ENCODE measurements around the gene KIR3DL1. TPM values are rescaled to one million over a fixed set of nuclear protein-coding genes. Genes with fewer than 3 reads are reported as not detected.
"Not testable (repeated sequence)": the region's sequence is repeated elsewhere in the genome, so short reads cannot be mapped to it uniquely, and the experiment has no call there.

KIR3DL1 gene
- total RNA-seq, 2 donors from 2014 or later, result 0.18 to 0.23 TPM

DNA sequence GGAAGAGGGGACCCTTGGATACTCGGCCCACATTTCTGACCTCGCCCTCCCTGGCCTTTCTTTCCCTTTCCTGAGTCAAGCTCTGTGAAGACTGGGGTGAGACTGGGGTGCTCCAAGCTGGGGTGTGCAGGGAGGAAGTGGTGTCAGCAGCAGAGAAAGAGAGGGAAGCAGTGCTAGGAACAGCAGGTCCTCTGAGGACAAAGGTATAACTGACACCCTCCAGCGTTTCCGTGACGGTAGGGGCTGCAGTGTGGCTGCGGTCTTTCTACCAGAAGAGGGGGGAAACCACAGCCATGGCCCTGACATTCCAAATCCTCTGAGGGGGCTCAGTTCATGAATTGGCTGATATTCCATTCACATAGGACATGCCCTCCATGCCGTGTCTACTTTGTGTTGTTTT is 35.1 kb downstream of the KIR3DL1 start:
- ATAC-seq (no peak), DNase-seq (ENCODE audit: low spot score in 2 of 2) (no peak)
- Mint-ChIP-seq H3K27ac (no peak overlapping the region), H3K36me3 (peaks cover 0 to 4% of the 10 kb centered on the region in 2 donors), H3K9me3 (peaks cover 6 to 15% of the 10 kb centered on the region in 2 donors)

- H3K27ac Mint-ChIP-seq; H3K36me3 Mint-ChIP-seq; H3K9me3 Mint-ChIP-seq; DNase-seq (ENCODE audit: low spot score in 2 of 2); ATAC-seq: not testable (repeated sequence)
These were observed 39.0 kb downstream of the KIR3DL1 start for GRCh38 chr19:54855241-54855640.

DNA sequence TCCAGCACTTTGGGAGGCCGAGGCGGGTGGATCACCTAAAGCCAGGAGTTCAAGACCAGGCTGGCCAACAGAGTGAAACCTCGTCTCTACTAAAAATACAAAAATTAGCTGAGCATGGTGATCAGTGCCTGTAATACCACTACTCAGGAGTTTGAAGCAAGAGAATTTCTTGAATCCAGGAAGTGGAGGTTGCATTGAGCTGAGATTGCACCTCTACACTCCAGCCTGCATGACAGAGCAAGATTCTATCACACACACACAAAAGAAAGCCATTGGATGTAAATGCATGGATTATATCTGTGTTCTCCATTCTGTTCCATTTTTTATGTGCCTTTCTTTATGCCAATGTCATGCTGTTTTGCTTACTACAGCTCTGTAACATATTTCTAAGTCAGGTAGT is 42.2 kb downstream of the KIR3DL1 start:
- DNase-seq (ENCODE audit: low spot score in 2 of 2); ATAC-seq; H3K36me3 Mint-ChIP-seq; H3K27ac Mint-ChIP-seq; H3K9me3 Mint-ChIP-seq: not testable (repeated sequence)

DNA sequence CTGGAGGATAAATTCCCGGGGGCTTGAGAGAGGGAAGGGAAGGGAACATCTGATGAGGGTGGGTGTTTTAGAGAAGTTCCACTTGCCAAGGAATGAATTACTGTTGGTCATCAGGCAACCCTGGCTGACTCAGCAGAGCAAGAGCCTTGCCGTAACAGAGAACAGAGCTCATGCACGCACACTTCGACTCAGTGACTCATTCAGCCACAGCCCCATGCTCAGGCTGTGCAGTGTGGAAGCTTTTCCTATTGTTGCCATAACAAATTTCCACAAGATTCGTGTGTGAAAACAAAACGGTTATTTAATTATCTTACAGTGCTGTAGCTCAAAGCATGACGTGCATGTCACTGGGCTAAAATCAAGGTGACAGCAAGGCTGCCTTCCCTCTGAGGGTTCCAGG is 43.2 kb downstream of the KIR3DL1 start:
- H3K36me3 Mint-ChIP-seq; ATAC-seq; DNase-seq (ENCODE audit: low spot score in 2 of 2); H3K27ac Mint-ChIP-seq; H3K9me3 Mint-ChIP-seq: not testable (repeated sequence)

DNA sequence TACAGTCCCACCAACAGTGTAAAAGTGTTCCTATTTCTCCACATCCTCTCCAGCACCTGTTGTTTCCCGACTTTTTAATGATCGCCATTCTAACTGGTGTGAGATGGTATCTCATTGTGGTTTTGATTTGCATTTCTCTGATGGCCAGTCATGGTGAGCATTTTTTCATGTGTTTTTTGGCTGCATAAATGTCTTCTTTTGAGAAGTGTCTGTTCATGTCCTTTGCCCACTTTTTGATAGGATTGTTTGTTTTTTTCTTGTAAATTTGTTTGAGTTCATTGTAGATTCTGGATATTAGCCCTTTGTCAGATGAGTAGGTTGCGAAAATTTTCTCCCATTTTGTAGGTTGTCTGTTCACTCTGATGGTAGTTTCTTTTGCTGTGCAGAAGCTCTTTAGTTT is 47.2 kb downstream of the KIR3DL1 start:
- not testable (repeated sequence) for DNase-seq (ENCODE audit: low spot score in 2 of 2); ATAC-seq; H3K27ac Mint-ChIP-seq; H3K36me3 Mint-ChIP-seq
- peaks cover 0 to 14% of the 10 kb centered on the region in 2 donors for H3K9me3 Mint-ChIP-seq

DNA sequence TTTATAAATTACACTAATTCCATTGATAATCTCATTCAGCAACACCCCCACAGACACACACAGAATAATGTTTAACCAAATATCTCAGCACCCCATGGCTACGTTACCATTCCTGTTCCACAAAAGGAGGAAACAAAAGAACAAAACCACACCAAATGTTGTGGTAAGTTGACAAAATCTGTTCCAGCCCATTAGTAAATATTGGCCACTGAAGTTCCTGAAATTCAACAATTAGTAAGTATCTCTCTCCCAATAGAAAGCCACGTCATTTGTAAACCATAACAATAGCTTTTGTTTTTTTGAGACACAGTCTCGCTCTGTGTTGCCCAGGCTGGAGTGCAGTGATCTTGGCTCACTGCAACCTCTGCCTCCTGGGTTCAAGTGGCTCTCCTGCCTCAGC is 55.4 kb downstream of the KIR3DL1 start:
- no peak for ATAC-seq

DNA sequence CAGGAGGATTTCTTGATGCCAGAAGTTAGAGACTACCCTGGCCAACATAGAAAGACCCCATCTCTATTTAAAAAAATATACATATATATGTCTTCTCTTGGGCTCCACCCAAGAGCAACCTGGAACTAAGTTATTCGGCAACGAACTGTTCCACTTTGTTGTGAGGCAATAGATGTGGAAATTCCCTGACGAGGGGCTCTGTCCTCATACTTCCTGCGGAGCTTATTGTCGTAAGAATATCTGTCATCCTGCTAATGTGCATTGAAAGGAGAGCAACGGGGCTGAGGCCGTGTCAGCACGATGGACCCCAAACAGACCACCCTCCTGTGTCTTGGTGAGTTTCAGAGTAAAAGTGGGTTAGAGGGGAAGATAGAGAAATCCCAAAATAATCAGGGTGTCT is 57.7 kb downstream of the KIR3DL1 start, which contains the start of gene FCAR:
TSS of gene FCAR (plus strand) at position 246 of the 400 bp plus-strand sequence. CDS start at position 301, 55 bp downstream.
- ATAC-seq, result no peak
- Mint-ChIP-seq H3K27ac (no peak within 1 kb of the TSS), H3K9me3 (no peaks in the 10 kb centered on the region), H3K36me3 (no peaks in the 10 kb centered on the region)
- DNase-seq (ENCODE audit: low spot score in 2 of 2), result no peak

More for the DNA sequence above, 55.4 kb downstream of the KIR3DL1 start:
- Mint-ChIP-seq H3K9me3 (peaks cover 0 to 8% of the 10 kb centered on the region in 2 donors), H3K27ac (no peak overlapping the region), H3K36me3 (no peaks in the 10 kb centered on the region)
- DNase-seq (ENCODE audit: low spot score in 2 of 2), result no peak

DNA sequence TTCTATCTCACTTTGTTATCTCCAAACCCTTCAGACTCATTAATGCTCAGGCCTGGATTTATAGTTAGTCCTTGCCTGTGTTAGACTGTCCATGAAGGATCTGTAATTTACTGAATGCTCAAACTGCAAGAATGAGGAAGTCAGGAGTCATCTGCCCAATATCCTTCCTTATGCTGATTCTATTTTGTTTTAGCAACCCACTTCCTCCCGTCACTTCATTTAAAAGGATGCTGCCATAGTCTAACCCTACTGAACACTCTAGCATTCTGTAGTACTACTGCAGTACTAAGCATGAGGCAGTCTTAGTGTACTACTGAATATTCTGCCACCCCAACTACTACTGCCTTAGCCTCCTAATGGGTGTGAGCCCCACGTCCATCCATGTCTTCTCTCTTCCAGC is 59.2 kb downstream of the KIR3DL1 start:
- ATAC-seq, result no peak
- DNase-seq (ENCODE audit: low spot score in 2 of 2), result no peak
- Mint-ChIP-seq H3K9me3 (no peaks in the 10 kb centered on the region), H3K36me3 (no peaks in the 10 kb centered on the region), H3K27ac (no peak overlapping the region)

GRCh38 chr19:54877471-54877870 is 61.2 kb downstream of the KIR3DL1 start:
- H3K27ac Mint-ChIP-seq, result no peak overlapping the region
- DNase-seq (ENCODE audit: low spot score in 2 of 2) (no peak), ATAC-seq (no peak)
- H3K36me3 Mint-ChIP-seq, result no peaks in the 10 kb centered on the region
- no peaks in the 10 kb centered on the region for H3K9me3 Mint-ChIP-seq

Other genes with a start within 250 kb of the KIR3DL1 start
- not detected for gene LILRA2, start 242.7 kb upstream of the KIR3DL1 start, total RNA-seq
- gene LILRA1, start 222.8 kb upstream of the KIR3DL1 start, total RNA-seq, result not detected
- gene LILRB1, start 186.0 kb upstream of the KIR3DL1 start, total RNA-seq, result under 1 TPM; 0.31 to 0.34 TPM
- gene LILRB4, start 153.5 kb upstream of the KIR3DL1 start, total RNA-seq, result not detected
- not detected for gene KIR3DL3, start 92.0 kb upstream of the KIR3DL1 start, total RNA-seq
- gene KIR2DL3, start 78.0 kb upstream of the KIR3DL1 start, total RNA-seq, result under 1 TPM in 1 of 2 donors, not detected in 1; 0.27 TPM
- not detected for gene KIR2DL1, start 46.7 kb upstream of the KIR3DL1 start, total RNA-seq
- gene KIR2DL4, start 12.9 kb upstream of the KIR3DL1 start, total RNA-seq, result under 1 TPM in 1 of 2 donors, not detected in 1; 0.25 TPM
- under 1 TPM; 0.18 to 0.45 TPM for gene KIR2DS4, start 16.2 kb downstream of the KIR3DL1 start, total RNA-seq
- 1 to 10 TPM in 1 of 2 donors, under 1 TPM in 1; 0.98 to 1.1 TPM for gene KIR3DL2, start 34.0 kb downstream of the KIR3DL1 start, total RNA-seq
- gene FCAR, start 57.8 kb downstream of the KIR3DL1 start, total RNA-seq, result not detected
- gene NCR1, start 89.7 kb downstream of the KIR3DL1 start, total RNA-seq, result under 1 TPM; 0.61 to 0.89 TPM
- gene NLRP7, start 131.1 kb downstream of the KIR3DL1 start, total RNA-seq, result not detected
- 1 to 10 TPM; 2.3 to 7.0 TPM for gene NLRP2, start 149.9 kb downstream of the KIR3DL1 start, total RNA-seq
- under 1 TPM in 1 of 2 donors, not detected in 1; 0.75 TPM for gene GP6, start 221.8 kb downstream of the KIR3DL1 start, total RNA-seq
- 10 to 100 TPM; 15.9 to 16.0 TPM for gene RDH13, start 246.7 kb downstream of the KIR3DL1 start, total RNA-seq